GM12878 (cell line): Measurements from ENCODE around the gene MAP1LC3A. TPM values are rescaled to one million over a fixed set of nuclear protein-coding genes. Genes with fewer than 3 reads are reported as not detected.

Experiments used
- ASH2L ChIP-seq: fragments of 300-600, 200-600 bp; sonication (generic); IDR thresholded peaks from 2 replicates; pipeline ENCODE4 v1.6.1; 2017; ENCODE audit warnings: low read depth, mild to moderate bottlenecking, borderline replicate concordance
- ATF7 ChIP-seq: fragments of 450-650 bp; IDR thresholded peaks from 2 replicates; pipeline ENCODE4 v1.6.1; 2016; ENCODE audit warnings: low read depth, mild to moderate bottlenecking
- CBFB ChIP-seq: IDR thresholded peaks from 2 replicates; pipeline ENCODE4 v1.6.1; 2016; ENCODE audit warnings: antibody characterized with exemption, low read depth
- CHD1 ChIP-seq: IDR thresholded peaks from 2 replicates; pipeline ENCODE4 v1.6.1; 2012; ENCODE audit warnings: low read depth, low read length, improper control_type of control experiment
- CHD2 ChIP-seq: IDR thresholded peaks from 2 replicates; pipeline ENCODE4 v1.6.1; 2011; ENCODE audit warnings: low read depth, low read length, improper control_type of control experiment, borderline replicate concordance
- DPF2 ChIP-seq: fragments of 450-650 bp; IDR thresholded peaks from 2 replicates; pipeline ENCODE4 v1.6.1; 2017; ENCODE audit warnings: mild to moderate bottlenecking
- EP300 ChIP-seq, 2 experiments: fragments of 150-350 bp in 1 of 2; IDR thresholded peaks; 2 replicates each; pipeline ENCODE4 v1.6.1; 2011 to 2012; ENCODE audit warnings: low read depth in 2 of 2, low read length in 2 of 2, borderline replicate concordance in 1 of 2, improper control_type of control experiment in 1 of 2, inconsistent platforms in 1 of 2; ENCODE audit not compliant: control insufficient read depth in 1 of 2
- HDAC2 ChIP-seq: fragments of 200-600 bp; sonication (generic); IDR thresholded peaks from 2 replicates; pipeline ENCODE4 v1.6.1; 2017
- KLF5 ChIP-seq: fragments of 450-650 bp; IDR thresholded peaks from 2 replicates; pipeline ENCODE4 v1.6.1; 2014; ENCODE audit warnings: mild to moderate bottlenecking; ENCODE audit not compliant: partially characterized antibody
- RAD21 ChIP-seq: IDR thresholded peaks from 2 replicates; pipeline ENCODE4 v1.6.1; 2011; ENCODE audit warnings: mild to moderate bottlenecking, low read depth, low read length, moderate library complexity; ENCODE audit not compliant: insufficient read depth
- RELA ChIP-seq: fragments of 450-650 bp; IDR thresholded peaks from 2 replicates; pipeline ENCODE4 v1.8.0; 2014; ENCODE audit warnings: borderline replicate concordance; ENCODE audit not compliant: partially characterized antibody
- SMC3 ChIP-seq: IDR thresholded peaks from 2 replicates; pipeline ENCODE4 v1.6.1; 2011; ENCODE audit warnings: low read length, improper control_type of control experiment, borderline replicate concordance
- SREBF2 ChIP-seq: IDR thresholded peaks from 2 replicates; pipeline ENCODE4 v1.6.1; 2012; ENCODE audit warnings: mild to moderate bottlenecking, low read length
- SUPT20H ChIP-seq: IDR thresholded peaks from 2 replicates; pipeline ENCODE4 v1.6.1; 2011; ENCODE audit warnings: low read depth, mild to moderate bottlenecking, low read length, moderate library complexity, borderline replicate concordance; ENCODE audit not compliant: control insufficient read depth
- TCF3 ChIP-seq: IDR thresholded peaks from 2 replicates; pipeline ENCODE4 v1.6.1; 2012; ENCODE audit warnings: low read depth, mild to moderate bottlenecking, low read length, borderline replicate concordance; ENCODE audit not compliant: insufficient read depth
- TCF7 ChIP-seq: IDR thresholded peaks from 2 replicates; pipeline ENCODE4 v1.6.1; 2014; ENCODE audit warnings: antibody characterized with exemption, borderline replicate concordance
- ZNF207 ChIP-seq: fragments of 450-650 bp; IDR thresholded peaks from 2 replicates; pipeline ENCODE4 v1.6.1; 2014; ENCODE audit warnings: antibody characterized with exemption, mild to moderate bottlenecking, borderline replicate concordance
- polyA plus RNA-seq, 11 experiments: library from polyadenylated mRNA; depleted of rRNA in 4 of 11; unstranded in 6 of 11; stranded (reverse) in 5 of 11; fragments of >200 nt; fragmentation: Nextera tagmentation in 4 of 11; fragmentation: Illumina TruSeq in 1 of 11; extraction: Ambion mirVana in 4 of 11; extraction: Trizol in 1 of 11; gene quantifications; 1 replicate in 1 of 11; 2 replicates in 10 of 11; pipeline versions ENCODE4 v1.2.1 to v1.2.3, GENCODE V29; 2011 to 2016; ENCODE audit warnings: inconsistent platforms in 2 of 11, missing spikeins in 2 of 11, low read depth in 1 of 11
- total RNA-seq, 4 experiments: library from RNA; depleted of rRNA in 3 of 4; stranded (reverse); fragments of >200 nt in 3 of 4; fragmentation: Illumina TruSeq in 1 of 4; extraction: Trizol in 1 of 4; gene quantifications; 2 replicates each; pipeline versions ENCODE4 v1.2.1 to v1.2.3, GENCODE V29; 2013 to 2021
- TF ChIP-seq, protein P1 (sequence below): fragments of 450-650 bp; IDR thresholded peaks from 2 replicates; pipeline ENCODE4 v1.6.1; 2017; ENCODE audit warnings: mild to moderate bottlenecking, moderate library complexity
- TF ChIP-seq, protein P2 (sequence below): fragments of 450-650 bp; IDR thresholded peaks from 2 replicates; pipeline ENCODE4 v1.6.1; 2017; ENCODE audit warnings: antibody characterized with exemption, mild to moderate bottlenecking, moderate library complexity
- TF ChIP-seq, protein P3 (sequence below): fragments of 450-650 bp; IDR thresholded peaks from 2 replicates; pipeline ENCODE4 v1.6.1; 2017; ENCODE audit warnings: low read depth, mild to moderate bottlenecking, moderate library complexity

The MAP1LC3A gene
- total and polyA plus RNA-seq, 10 of the 15 experiments (the other 5 are each of a cell fraction or from before 2014, with no cell fraction given) = 0.27 to 1.2 (median 0.39) TPM; not detected in 4

DNA sequence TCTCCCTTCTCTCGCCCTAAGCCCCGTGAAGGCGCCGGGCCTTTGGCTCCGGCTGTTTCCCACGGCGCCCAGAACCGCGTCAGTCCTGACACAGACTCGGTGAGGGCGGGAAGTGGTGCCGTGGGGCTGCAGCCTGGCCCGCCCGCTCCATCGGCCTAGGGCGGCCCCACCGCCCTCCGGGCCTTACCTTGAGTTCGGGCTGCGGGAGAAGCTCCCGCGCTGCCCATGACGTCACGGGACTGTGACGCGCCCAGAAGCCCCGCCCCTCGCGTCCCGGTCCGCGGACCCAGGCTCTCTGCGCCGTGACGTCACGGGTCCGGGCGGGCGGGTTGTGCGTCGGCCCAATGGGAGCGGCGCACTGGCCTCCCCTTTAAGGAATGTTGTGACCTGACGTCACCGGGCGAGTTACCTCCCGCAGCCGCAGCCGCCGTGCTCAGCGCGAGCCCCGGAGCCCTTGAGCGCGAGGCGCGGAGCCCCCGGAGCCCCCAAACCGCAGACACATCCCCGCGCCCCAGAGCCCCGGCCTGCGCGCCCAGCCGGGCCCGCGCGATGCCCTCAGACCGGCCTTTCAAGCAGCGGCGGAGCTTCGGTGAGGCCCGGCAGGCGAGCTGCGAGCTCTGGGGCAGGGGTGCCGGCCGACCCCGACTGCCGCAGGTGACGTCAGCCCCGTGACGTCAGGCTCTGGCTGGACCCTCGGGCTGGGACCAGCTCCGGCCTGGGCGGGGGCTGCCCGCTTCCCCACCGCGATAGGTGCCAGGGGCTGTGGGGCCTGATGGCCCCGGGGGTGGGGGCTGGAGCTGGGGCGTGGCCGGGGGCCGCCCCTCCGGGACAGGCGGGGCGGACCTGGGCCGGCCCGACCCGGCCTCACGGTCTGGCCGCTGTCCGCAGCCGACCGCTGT, at the start of gene MAP1LC3A (continued):
- TF ChIP-seq, protein P1, sequence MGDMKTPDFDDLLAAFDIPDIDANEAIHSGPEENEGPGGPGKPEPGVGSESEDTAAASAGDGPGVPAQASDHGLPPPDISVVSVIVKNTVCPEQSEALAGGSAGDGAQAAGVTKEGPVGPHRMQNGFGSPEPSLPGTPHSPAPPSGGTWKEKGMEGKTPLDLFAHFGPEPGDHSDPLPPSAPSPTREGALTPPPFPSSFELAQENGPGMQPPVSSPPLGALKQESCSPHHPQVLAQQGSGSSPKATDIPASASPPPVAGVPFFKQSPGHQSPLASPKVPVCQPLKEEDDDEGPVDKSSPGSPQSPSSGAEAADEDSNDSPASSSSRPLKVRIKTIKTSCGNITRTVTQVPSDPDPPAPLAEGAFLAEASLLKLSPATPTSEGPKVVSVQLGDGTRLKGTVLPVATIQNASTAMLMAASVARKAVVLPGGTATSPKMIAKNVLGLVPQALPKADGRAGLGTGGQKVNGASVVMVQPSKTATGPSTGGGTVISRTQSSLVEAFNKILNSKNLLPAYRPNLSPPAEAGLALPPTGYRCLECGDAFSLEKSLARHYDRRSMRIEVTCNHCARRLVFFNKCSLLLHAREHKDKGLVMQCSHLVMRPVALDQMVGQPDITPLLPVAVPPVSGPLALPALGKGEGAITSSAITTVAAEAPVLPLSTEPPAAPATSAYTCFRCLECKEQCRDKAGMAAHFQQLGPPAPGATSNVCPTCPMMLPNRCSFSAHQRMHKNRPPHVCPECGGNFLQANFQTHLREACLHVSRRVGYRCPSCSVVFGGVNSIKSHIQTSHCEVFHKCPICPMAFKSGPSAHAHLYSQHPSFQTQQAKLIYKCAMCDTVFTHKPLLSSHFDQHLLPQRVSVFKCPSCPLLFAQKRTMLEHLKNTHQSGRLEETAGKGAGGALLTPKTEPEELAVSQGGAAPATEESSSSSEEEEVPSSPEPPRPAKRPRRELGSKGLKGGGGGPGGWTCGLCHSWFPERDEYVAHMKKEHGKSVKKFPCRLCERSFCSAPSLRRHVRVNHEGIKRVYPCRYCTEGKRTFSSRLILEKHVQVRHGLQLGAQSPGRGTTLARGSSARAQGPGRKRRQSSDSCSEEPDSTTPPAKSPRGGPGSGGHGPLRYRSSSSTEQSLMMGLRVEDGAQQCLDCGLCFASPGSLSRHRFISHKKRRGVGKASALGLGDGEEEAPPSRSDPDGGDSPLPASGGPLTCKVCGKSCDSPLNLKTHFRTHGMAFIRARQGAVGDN = peak; percentile 64
- no peak for TF ChIP-seq CHD1
- TF ChIP-seq ZNF207 = no peak
- TF ChIP-seq KLF5 = no peak
- peak; percentile 42 for TF ChIP-seq RELA
- TF ChIP-seq SUPT20H = no peak
- TF ChIP-seq CHD2 = peak; percentile 29; the same call in 1 of the 2 replicates
- TF ChIP-seq SREBF2 = no peak
- TF ChIP-seq, protein P2, sequence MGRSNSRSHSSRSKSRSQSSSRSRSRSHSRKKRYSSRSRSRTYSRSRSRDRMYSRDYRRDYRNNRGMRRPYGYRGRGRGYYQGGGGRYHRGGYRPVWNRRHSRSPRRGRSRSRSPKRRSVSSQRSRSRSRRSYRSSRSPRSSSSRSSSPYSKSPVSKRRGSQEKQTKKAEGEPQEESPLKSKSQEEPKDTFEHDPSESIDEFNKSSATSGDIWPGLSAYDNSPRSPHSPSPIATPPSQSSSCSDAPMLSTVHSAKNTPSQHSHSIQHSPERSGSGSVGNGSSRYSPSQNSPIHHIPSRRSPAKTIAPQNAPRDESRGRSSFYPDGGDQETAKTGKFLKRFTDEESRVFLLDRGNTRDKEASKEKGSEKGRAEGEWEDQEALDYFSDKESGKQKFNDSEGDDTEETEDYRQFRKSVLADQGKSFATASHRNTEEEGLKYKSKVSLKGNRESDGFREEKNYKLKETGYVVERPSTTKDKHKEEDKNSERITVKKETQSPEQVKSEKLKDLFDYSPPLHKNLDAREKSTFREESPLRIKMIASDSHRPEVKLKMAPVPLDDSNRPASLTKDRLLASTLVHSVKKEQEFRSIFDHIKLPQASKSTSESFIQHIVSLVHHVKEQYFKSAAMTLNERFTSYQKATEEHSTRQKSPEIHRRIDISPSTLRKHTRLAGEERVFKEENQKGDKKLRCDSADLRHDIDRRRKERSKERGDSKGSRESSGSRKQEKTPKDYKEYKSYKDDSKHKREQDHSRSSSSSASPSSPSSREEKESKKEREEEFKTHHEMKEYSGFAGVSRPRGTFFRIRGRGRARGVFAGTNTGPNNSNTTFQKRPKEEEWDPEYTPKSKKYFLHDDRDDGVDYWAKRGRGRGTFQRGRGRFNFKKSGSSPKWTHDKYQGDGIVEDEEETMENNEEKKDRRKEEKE = no peak
- no peak for TF ChIP-seq RAD21
- TF ChIP-seq HDAC2 = no peak
- no peak for TF ChIP-seq TCF3
- TF ChIP-seq DPF2 = peak; percentile 44; the same call in 1 of the 2 replicates
- no peak for TF ChIP-seq EP300 (IDR thresholded peaks at IDR 0.05; ENCODE audit: borderline replicate concordance in 1 of 2, control insufficient read depth in 1 of 2, low read depth in 2 of 2, low read length in 2 of 2)
- TF ChIP-seq TCF7 = no peak
- no peak for TF ChIP-seq SMC3
- TF ChIP-seq, protein P3, sequence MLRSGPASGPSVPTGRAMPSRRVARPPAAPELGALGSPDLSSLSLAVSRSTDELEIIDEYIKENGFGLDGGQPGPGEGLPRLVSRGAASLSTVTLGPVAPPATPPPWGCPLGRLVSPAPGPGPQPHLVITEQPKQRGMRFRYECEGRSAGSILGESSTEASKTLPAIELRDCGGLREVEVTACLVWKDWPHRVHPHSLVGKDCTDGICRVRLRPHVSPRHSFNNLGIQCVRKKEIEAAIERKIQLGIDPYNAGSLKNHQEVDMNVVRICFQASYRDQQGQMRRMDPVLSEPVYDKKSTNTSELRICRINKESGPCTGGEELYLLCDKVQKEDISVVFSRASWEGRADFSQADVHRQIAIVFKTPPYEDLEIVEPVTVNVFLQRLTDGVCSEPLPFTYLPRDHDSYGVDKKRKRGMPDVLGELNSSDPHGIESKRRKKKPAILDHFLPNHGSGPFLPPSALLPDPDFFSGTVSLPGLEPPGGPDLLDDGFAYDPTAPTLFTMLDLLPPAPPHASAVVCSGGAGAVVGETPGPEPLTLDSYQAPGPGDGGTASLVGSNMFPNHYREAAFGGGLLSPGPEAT = peak; percentile 15; the same call in 1 of the 2 replicates
- no peak for TF ChIP-seq CBFB
- TF ChIP-seq ATF7 = peak; percentile 85
- TF ChIP-seq ASH2L = no peak
